SK-N-MC (cell line): ENCODE measurements around the gene DLGAP4.

Experiments used
- EZH2 ChIP-seq: fragments of 200-600 bp; sonication (generic); IDR thresholded peaks from one replicate; pipeline ENCODE4 v1.6.1; 2017; ENCODE audit warnings: antibody characterized with exemption
- POLR2AphosphoS5 ChIP-seq: IDR thresholded peaks from 2 replicates; pipeline ENCODE4 v1.6.1; 2012; ENCODE audit warnings: mild to moderate bottlenecking, low read depth, low read length, borderline replicate concordance

- TF ChIP-seq POLR2AphosphoS5 (no peak), EZH2 (no peak)
Observed at GRCh38 chr20:36362978-36363713, 57.0 kb downstream of the DLGAP4 start.
